Ovary (tissue), 3 donors: ENCODE results near the gene TMEM156.

Experiments used
- CTCF ChIP-seq, 3 donors: fragments of 450-650 bp in 2 of 3; fragments of 200-600 bp in 1 of 3; IDR thresholded peaks; one replicate each; pipeline versions ENCODE4 v1.5.1 to v1.8.0; 2016 to 2022; ENCODE audit warnings: antibody characterized with exemption in 3 of 3, mild to moderate bottlenecking in 1 of 3
- POLR2A ChIP-seq: fragments of 450-650 bp; IDR thresholded peaks from one replicate; pipeline ENCODE4 v1.6.1; 2017; ENCODE audit warnings: antibody characterized with exemption, mild to moderate bottlenecking, moderate library complexity
- donor health status: DM: no; HTN: no; CAD: no.

- TF ChIP-seq CTCF (IDR thresholded peaks at IDR 0.05) (no peak), POLR2A (no peak)
These were observed 74.9 kb downstream of the TMEM156 start for GRCh38 chr4:38957261-38957815.
